Fibroblast of the aortic adventitia (primary cell): ENCODE data around the gene ARL10. TPM values are rescaled to one million over a fixed set of nuclear protein-coding genes. Genes with fewer than 3 reads are reported as not detected.

Experiments used
- DNase-seq: peaks from one replicate; pipeline ENCODE4 v3.0.0-alpha.2; 2010; ENCODE audit warnings: low read depth
- H3K4me3 ChIP-seq: 2 replicates; pipeline ENCODE4 v1.5.1; 2011; ENCODE audit warnings: low read depth, mild to moderate bottlenecking, control low read depth, low read length, moderate library complexity
- CTCF ChIP-seq: IDR thresholded peaks from 2 replicates; pipeline ENCODE4 v1.5.1; 2011; ENCODE audit warnings: mild to moderate bottlenecking, low read length, control low read depth, inconsistent platforms; ENCODE audit not compliant: insufficient read depth
- total RNA-seq: library from RNA; depleted of rRNA; stranded (reverse); fragments of >200 nt; gene quantifications from 2 replicates; pipeline ENCODE4 v1.2.3, GENCODE V29; 2012; ENCODE audit warnings: low replicate concordance

Gene ARL10
- total RNA-seq, 1 donor, result 9.3 TPM

DNA sequence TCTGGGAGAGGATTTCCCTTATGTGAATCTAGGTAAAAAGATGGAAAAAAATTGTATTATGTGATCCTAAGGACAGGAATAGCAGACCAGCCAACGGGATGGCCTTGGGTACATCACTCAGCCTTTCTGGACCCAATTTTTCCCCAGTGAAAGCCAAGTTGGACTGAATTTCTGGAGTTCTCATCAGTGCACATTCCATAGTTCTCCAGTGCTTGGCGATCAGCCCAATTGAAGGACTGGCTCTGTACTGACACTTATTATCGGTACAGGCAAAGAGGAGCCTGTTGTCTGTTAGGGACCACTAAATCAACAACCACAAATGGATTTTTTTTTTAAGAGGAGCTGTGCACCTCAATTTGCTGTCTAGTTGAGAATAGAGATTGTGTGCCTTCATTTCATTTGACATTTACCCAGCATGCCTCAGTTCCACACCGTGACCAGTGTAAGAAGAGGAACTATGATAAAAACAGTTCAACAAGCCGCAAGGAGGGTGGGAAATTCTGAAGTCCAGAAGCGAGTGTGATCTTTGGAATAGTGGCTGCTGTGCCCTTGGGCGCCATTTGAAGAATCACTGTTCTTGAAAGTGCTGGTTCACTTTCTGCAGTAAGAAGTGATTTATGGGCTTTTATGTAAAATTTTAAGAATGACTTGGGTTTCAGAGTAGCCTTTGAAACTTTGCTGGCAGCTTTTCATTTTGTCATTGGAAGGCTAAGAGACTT, 8.0 kb downstream of the ARL10 start:
- TF ChIP-seq CTCF, result no peak
- peak; percentile 51 for DNase-seq
- H3K4me3 ChIP-seq, result no peak overlapping the region

DNA sequence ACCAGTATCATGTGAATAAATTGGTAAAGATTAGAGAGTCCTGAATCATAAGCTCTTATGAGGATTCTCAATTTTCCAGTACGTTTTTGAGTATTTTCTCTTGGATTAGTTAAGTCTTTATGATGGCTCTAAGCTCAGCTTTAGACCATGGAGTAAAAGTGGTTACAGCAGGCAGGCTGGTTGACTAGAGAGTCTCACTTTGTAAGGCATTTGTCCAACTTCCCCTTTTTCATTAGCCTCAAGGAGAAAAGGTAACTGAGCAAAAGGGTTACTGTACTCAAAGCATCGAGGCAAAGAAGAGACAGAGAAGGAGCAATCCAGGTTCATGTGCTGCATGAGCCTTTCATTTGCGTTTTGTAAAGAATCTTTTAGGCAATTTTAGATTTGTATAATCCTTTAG, 14.6 kb downstream of the ARL10 start:
- no peak for DNase-seq
- no peak overlapping the region for H3K4me3 ChIP-seq
- TF ChIP-seq CTCF, result no peak

DNA sequence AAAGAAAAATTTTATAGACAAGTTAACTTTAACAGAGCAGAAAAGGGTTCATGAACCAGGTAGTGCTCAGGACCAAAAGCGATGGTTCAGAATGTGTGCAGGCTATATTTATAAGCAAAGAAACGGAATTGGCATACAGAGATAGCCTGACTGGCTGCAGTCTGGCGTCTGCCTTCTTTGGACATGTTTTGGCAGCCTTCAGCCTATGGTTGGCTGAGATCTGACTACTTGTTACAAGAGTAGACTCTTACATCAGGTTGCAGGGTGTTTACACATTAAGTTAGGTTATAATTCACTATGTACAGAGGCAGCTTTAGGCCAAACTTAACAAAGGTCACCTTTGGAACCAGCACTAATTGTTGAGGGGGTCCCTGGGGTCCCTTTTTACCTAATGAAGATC, 16.1 kb downstream of the ARL10 start:
- TF ChIP-seq CTCF, result no peak
- no peak overlapping the region for H3K4me3 ChIP-seq
- DNase-seq, result peak; percentile 81

GRCh38 chr5:176381979-176382378, 16.7 kb downstream of the ARL10 start:
- DNase-seq, result no peak
- H3K4me3 ChIP-seq, result no peak overlapping the region
- no peak for TF ChIP-seq CTCF

DNA sequence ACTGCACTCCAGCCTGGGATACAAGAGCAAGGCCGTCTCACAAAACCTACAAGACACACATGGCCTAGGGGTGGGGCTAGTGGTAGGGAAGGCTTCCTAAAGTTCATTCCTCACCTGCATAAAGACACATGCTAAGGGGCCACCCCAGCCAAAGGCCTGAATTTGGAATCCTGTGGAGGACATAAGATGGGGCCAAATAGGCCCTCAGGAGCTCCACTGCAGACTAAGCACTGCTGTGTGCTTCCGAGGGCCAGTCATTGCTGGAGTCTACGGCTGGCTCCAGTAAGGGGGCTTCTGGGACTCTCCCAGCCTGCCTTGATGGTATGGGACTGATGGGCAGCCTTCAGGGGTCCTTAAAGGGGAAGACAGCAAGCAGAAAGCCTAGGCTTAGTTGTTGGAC, 17.4 kb downstream of the ARL10 start:
- TF ChIP-seq CTCF, result no peak
- no peak for DNase-seq
- no peak overlapping the region for H3K4me3 ChIP-seq

DNA sequence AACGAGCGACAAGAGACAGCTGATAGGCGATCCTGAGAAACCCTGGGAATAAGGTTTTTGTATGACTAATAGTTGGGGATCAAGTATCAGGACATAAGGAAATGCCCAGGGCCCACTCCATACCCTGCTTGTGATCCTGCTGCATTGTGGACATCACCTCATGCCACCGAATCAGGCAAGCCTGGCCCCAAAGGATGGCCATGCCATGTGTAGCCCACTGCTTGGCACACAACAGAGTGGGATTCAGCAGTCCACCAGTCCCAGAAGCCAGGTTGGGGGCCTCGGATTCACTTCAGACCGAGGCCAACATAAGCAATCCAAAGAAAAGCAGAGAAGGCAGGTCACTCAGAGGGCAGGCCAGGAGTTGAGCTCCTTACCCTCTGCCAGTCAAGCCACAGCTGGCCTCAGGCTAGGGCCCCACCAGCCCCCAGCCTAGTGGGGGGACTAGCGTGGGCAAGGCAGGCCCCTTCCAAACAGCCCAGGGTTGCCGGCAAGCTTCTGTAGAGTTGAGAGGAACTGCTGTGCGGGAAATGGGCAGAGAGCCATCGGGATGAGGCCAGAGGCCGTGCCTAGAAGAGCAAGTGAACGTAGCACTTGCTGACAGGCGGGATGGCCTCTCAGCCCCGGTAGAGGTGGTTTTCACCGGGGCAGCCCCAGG, 18.1 kb downstream of the ARL10 start:
- DNase-seq, result no peak
- H3K4me3 ChIP-seq, result no peak overlapping the region
- TF ChIP-seq CTCF, result no peak
